Measurements from ENCODE around the gene SRL. TPM values are rescaled to one million over a fixed set of nuclear protein-coding genes. Genes with fewer than 3 reads are reported as not detected.

SRL gene
- total and polyA plus RNA-seq, 2 experiments from 2014 or later = not detected

DNA sequence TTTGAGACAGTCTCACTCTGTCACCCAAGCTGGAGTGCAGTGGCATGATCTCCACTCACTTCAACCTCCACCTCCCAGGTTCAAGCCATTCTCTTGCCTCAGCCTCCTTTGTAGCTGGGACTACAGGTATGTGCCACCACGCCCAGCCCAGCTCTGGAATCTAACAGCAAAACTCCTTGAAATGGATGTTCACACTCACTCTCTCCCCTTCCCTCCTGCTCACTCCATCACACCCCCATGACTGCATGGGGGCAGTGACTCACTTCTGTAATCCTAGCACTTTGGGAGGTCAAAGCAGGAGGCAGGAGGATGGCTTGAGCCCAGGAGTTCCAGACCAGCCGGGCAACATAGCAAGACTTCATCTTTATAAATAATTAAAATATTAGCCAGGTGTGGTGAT is 42.1 kb upstream of the SRL start:
- Mint-ChIP-seq H3K4me3 (no peak overlapping the region; the same call in 2 of the 3 replicates), H3K27me3 (ENCODE audit: insufficient read depth, low read depth, poor library complexity) (peaks cover 10% of the 10 kb centered on the region), H3K27ac (no peak overlapping the region), H3K9me3 (peaks cover 12% of the 10 kb centered on the region), H3K4me1 (peaks cover 24% of the 10 kb centered on the region), H3K36me3 (ENCODE audit: low read depth) (peaks cover 5% of the 10 kb centered on the region; the same call in 2 of the 3 replicates)
- Histone ChIP-seq H3K79me2 (replicated peaks; ENCODE audit: insufficient read depth) (no peaks in the 10 kb centered on the region), H3K36me3 (ENCODE audit: insufficient read depth) (no peaks in the 10 kb centered on the region), H2AFZ (no peak overlapping the region), H3K9me2 (ENCODE audit: insufficient read depth) (no peaks in the 10 kb centered on the region), H3K4me3 (no peak overlapping the region), H4K20me1 (replicated peaks; ENCODE audit: insufficient read depth) (no peaks in the 10 kb centered on the region), H3K27ac (ENCODE audit: low read depth) (no peak overlapping the region), H3K27me3 (ENCODE audit: insufficient read depth) (no peaks in the 10 kb centered on the region), H3K4me2 (no peak overlapping the region), H3K4me1 (ENCODE audit: insufficient read depth) (peaks cover 5% of the 10 kb centered on the region; the same call in 1 of the 2 replicates), H3F3A (replicated peaks; ENCODE audit: low read depth) (peaks cover 5% of the 10 kb centered on the region; the same call in 1 of the 2 replicates)
- ATAC-seq = no peak
- DNase-seq (ENCODE audit: low spot score) = no peak
- TF ChIP-seq CREB1 (CRISPR knock-in tag; IDR thresholded peaks at IDR 0.05; ENCODE audit: low read depth) (no peak), ZNF462 (CRISPR knock-in tag; IDR thresholded peaks at IDR 0.05) (no peak), STAT1 (IDR thresholded peaks at IDR 0.05; ENCODE audit: unreplicated experiment) (no peak), JUNB (IDR thresholded peaks at IDR 0.05; ENCODE audit: unreplicated experiment) (no peak), POLR2AphosphoS5 (IDR thresholded peaks at IDR 0.05; ENCODE audit: low read depth) (no peak), ETS1 (IDR thresholded peaks at IDR 0.05) (no peak), ZNF114 (CRISPR knock-in tag; IDR thresholded peaks at IDR 0.05) (no peak), EZH2phosphoT487 (IDR thresholded peaks at IDR 0.05; ENCODE audit: unreplicated experiment) (no peak), ZNF331 (CRISPR knock-in tag; IDR thresholded peaks at IDR 0.05; ENCODE audit: low read depth) (no peak), EZH2 (IDR thresholded peaks at IDR 0.05; ENCODE audit: low read depth, unreplicated experiment) (no peak), NANOG (IDR thresholded peaks at IDR 0.05; ENCODE audit: borderline replicate concordance) (no peak)
- TF ChIP-seq, protein P1, sequence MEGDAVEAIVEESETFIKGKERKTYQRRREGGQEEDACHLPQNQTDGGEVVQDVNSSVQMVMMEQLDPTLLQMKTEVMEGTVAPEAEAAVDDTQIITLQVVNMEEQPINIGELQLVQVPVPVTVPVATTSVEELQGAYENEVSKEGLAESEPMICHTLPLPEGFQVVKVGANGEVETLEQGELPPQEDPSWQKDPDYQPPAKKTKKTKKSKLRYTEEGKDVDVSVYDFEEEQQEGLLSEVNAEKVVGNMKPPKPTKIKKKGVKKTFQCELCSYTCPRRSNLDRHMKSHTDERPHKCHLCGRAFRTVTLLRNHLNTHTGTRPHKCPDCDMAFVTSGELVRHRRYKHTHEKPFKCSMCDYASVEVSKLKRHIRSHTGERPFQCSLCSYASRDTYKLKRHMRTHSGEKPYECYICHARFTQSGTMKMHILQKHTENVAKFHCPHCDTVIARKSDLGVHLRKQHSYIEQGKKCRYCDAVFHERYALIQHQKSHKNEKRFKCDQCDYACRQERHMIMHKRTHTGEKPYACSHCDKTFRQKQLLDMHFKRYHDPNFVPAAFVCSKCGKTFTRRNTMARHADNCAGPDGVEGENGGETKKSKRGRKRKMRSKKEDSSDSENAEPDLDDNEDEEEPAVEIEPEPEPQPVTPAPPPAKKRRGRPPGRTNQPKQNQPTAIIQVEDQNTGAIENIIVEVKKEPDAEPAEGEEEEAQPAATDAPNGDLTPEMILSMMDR (conservative IDR thresholded peaks at IDR 0.05; ENCODE audit: low read depth in 2 of 2) = no peak
- TF ChIP-seq, protein P2, sequence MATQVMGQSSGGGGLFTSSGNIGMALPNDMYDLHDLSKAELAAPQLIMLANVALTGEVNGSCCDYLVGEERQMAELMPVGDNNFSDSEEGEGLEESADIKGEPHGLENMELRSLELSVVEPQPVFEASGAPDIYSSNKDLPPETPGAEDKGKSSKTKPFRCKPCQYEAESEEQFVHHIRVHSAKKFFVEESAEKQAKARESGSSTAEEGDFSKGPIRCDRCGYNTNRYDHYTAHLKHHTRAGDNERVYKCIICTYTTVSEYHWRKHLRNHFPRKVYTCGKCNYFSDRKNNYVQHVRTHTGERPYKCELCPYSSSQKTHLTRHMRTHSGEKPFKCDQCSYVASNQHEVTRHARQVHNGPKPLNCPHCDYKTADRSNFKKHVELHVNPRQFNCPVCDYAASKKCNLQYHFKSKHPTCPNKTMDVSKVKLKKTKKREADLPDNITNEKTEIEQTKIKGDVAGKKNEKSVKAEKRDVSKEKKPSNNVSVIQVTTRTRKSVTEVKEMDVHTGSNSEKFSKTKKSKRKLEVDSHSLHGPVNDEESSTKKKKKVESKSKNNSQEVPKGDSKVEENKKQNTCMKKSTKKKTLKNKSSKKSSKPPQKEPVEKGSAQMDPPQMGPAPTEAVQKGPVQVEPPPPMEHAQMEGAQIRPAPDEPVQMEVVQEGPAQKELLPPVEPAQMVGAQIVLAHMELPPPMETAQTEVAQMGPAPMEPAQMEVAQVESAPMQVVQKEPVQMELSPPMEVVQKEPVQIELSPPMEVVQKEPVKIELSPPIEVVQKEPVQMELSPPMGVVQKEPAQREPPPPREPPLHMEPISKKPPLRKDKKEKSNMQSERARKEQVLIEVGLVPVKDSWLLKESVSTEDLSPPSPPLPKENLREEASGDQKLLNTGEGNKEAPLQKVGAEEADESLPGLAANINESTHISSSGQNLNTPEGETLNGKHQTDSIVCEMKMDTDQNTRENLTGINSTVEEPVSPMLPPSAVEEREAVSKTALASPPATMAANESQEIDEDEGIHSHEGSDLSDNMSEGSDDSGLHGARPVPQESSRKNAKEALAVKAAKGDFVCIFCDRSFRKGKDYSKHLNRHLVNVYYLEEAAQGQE (IDR thresholded peaks at IDR 0.05; ENCODE audit: unreplicated experiment) = no peak

All from GM23338 (cell line).